Iris pigment epithelial cell (primary cell): ENCODE data around the gene SLK.

Experiments used
- DNase-seq: peaks from one replicate; pipeline ENCODE4 v3.0.0-alpha.2; 2011; ENCODE audit warnings: low read depth

The SLK gene

DNA sequence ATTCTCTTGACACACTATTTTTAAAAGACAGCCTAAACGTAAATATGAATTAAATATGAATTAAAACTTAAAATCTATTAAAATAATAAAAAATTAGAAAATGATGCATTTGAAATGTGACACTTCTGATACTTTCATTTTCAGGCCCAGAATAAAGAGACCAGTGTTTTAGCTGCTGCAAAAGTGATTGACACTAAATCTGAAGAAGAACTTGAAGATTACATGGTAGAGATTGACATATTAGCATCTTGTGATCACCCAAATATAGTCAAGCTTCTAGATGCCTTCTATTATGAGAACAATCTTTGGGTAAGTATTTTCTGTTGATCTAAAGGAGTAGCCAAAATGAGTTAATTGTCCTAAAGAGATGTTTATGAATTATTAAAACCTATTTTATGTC is 23.6 kb downstream of the SLK start:
- no peak for DNase-seq

DNA sequence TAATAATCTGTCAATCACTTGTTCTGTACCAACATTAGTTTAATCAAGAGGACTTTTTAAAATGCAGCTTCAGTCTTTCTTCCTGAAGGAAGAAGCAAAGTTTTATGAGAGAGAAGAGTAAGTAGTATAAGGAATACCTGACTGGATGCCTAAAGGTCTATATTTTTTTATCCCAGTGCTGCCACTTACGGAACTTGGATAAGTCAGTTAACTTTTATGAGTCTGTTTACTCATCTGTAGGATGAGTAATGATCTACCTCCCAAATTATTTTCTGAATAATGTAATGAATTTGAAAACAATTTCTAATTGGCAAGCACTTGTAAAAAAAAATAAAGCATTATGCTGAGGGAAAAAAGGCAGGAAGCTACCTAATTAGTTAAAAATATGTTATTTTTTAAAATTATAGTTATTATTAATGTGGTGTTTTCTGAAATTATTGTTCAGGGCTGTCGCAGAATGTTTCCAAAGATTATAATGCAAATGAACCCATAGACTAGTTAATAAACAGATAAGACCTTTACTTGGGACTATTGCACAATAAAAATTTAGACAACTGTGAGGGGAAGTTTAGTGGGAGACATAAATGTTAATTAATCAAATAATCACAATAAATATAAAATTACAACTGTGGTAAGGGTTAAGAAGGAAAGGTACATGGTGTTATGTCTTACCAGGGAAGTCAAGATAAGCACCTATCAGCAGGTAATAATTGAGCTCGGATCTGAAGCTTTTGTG is 24.6 kb downstream of the SLK start:
- no peak for DNase-seq

DNA sequence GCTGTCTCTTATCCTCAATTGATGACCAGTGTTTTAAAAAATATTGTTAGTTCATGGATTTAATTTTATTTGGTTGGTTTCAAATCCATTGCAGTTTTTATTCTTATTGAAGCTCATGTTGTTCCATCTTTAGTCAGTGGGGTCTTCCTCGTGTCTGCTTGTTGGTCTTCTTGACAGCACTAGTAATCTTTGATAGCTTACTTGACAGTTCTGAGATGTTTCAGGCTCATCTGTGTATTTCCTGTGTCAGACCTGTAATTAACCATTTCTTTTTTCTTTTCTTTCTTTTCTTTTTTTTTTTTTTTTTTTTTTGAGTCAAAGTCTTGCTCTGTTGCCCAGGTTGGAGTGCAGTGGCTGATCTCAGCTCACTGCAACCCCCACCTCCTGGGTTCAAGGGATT is 28.2 kb downstream of the SLK start:
- no peak for DNase-seq

DNA sequence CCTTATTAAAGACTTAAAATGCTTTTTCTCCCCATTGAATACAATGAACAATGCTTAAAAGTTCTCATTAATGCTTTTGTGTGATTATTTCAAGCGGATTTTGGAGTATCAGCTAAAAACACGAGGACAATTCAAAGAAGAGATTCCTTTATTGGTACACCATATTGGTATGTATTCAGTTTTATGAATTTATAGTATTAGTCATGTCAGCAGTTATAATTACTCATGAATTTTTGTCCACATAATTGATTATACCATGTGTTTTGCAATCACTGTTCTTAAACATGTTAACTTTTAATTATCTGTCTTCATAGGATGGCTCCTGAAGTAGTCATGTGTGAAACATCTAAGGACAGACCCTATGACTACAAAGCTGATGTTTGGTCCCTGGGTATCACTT is 31.9 kb downstream of the SLK start:
- DNase-seq, result no peak

DNA sequence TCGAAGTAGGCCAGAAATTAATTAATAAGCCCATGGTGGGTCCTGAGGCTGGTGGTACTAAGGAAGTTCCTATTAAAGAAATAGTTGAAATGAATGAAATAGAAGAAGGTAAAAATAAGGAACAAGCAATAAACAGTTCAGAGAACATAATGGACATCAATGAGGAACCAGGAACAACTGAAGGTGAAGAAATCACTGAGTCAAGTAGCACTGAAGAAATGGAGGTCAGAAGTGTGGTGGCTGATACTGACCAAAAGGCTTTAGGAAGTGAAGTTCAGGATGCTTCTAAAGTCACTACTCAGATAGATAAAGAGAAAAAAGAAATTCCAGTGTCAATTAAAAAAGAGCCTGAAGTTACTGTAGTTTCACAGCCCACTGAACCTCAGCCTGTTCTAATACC is 36.0 kb downstream of the SLK start:
- DNase-seq, result no peak

DNA sequence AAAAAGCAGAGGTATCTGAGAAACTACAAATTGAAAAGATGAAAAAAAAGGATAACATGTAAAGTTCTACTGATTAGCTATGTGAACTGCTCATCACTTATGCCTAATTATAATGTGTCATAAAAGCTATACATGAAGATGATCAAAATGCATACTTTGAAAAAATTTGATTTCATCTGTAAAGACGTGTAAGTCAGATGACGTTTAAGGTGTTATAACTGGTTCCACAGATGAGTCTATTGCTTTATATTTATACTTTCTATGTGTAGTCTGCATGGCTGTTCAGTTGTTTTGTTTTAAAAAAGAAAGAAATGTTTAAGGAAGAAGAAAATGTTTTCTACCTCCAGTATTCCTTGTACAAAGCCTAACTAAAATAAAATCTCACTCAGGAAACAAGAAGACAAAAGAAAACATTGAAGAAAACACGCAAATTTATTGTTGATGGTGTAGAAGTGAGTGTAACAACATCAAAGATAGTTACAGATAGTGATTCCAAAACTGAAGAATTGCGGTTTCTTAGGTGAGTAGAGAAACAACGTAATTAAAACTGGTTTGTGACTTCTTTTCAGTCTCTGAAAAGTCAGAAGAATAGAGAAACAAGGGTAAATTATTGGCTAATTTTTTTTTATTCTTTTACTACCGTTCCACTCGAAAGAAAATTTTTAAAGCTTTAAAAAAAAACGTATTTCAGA is 38.4 kb downstream of the SLK start:
- no peak for DNase-seq

DNA sequence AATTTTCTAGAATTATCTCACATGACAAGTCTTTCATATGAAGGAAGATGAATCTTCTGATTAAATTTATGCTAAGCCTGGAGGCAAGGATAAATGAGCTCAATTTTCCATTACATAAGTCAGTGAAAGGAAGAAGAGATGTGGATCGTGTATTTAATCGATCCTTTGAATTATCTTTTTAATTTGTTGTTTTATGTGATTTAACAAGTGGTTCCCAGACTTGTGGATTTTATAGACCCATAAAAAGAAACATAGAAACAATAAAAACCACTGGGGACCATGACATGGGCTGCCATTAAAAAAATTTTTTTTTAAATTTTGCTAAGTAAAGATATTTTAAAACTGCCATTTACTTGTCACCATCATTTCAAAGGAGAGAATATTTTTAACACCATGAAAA is 45.0 kb downstream of the SLK start:
- DNase-seq, result no peak

DNA sequence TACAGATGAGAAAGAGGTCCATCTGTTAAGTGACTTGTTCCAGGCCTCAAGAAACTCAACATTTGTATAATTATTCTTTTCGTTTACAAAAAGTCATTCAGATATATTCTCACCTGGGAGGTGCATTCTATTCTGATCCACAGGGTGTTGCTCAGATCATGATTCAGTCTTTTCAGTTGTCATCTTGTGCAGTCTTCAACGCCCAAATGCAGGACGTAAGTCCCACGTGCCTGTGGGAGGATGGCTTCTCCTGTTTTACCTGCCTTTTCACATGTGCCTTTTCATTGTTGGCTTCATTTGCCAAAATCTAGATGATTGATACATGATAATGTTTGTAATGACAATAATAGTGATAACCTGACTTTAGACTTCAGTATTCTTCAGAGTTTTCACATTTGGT is 46.5 kb downstream of the SLK start:
- no peak for DNase-seq

DNA sequence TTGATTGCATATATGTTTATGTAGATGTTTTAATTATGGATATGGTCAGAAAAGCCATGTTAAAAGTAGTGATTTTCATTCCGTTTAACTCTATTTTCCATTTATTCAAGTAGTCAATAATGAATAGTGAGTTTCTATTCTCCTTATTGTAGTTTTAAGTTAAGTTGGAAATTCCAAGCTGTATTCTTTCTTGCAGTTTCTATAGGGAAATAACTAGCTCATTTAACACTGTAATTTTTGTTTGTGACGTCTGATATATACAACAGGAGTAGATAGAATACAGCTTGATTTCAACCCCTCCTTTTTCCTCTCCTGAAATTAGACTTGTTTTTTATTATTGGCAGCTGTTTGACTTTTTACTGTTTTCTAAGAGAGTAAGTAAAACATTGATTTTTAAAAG is 47.2 kb downstream of the SLK start:
- no peak for DNase-seq

DNA sequence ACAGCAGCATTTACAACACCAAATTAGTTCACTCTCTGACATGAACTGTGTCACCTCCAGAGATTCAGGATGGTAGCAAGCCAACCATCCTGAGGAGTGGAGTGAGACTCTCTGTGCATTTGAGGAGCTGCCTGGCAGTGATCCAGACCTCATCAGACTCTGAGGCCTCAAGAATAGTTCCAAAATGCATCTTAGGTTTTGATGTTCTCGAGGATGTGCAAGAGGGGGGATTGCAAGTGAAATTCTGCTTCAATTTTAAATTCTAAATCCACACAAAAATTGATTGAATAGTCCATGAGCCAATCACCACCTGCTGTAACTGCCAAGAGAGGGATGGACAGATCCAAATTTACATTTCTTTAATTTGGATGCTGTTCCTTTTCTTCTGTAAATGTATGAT is 49.7 kb downstream of the SLK start:
- no peak for DNase-seq

DNA sequence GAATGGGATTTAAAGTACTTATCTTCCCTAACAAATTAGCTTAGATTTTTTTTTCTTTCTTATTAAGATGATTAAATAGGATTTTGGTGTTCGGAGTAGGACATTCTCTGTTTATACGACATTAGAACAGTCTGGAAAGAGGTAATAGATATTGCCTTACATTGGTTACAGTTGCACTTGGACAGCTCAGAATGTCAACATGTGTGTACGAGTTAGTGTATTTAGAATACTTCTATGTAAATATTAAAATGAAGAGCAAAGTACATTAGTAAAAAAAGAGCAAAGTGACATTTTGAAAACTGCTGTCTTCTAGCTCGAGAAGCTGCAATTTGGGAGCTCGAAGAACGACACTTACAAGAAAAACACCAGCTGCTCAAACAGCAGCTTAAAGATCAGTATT is 51.5 kb downstream of the SLK start:
- no peak for DNase-seq

DNA sequence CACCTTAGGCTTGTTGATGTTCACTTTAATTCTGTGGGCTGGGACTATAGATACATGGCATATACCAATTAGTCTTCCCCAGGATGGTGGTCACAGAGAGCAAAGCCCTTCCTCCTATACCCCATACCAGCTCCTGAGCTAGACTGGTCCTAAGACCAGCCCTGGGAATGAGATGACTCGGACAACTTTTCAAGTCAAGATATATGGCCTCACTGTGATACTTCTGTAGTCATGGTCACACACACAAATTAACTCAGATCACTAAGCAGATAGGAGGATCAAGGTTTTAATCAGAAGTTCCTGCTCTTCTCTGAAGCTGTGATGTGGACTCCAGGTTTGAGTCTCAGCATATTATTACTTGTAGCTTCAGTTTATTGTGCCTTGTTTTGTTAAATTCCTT is 53.1 kb downstream of the SLK start:
- DNase-seq, result no peak

DNA sequence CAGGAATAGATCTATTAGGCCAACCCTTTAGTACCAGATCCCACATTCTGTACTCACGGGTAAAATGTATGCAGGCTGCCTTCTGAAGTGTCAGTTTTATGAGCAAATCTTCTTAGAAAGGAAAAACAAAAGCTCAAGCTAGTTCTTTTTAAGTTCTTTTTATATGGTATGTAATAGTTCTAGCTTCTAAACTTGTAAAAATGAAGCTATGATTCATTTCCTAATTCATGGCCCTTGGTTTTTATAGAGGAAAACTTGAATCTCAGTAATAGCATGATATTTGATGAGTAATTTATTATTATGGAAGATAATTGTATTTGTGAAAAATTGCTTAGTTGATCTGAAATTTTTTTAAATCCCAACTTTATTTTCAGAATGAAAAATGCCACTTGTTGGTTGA is 54.3 kb downstream of the SLK start:
- no peak for DNase-seq

DNA sequence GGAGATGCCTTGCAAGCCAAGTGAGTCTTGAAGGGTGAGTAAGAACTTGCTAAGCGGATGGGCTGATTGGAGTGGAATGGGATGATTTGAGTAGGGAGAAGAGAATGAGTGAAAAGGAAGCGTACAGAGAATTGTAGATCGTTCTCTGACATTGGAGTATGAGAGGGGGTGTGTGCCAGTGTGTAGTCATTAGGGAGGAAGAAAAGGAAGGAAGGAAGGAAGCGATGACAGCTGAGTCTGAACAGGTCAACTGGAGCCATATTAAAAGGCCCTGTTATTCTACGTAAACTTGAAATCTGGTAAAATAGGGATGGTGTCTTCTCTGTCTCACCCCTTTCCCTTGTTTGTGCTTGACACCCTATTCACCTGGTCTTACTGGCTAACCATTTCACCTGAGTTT is 55.1 kb downstream of the SLK start:
- no peak for DNase-seq

DNA sequence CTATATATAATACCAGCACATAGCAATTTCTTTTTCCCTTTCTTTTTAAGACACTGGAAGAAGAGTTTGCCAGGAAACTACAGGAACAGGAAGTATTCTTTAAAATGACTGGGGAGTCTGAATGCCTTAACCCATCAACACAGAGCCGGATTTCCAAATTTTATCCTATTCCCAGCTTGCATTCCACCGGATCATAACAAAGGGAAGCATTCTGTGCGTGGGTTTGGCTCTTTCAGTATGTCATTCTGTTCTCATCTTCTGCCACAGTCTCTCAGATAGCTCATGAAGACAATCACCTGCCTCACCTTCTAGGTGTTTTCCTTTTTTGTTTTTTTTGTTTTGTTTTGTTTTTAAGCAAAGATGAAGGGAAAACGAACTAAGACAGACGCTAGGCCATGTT is 58.6 kb downstream of the SLK start:
- DNase-seq, result no peak

DNA sequence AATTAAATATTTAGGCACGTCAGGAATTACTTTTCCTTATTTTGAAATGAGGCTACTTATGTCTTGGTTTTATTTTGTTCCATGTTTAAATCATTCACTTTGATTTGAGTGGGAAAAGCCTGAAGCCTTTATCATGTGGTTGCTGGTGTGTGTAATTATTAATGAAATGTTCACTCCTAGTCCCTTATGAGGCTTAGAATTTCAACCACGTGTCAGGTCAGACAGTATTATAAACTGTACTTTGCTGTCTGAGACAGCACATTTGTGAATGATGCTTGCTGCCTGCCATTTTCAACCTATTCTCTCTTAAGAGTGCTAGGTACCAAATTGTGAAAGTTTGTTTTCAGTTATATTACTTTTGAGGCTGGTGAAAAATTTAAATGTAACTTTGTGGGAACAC is 59.8 kb downstream of the SLK start:
- DNase-seq, result no peak

DNA sequence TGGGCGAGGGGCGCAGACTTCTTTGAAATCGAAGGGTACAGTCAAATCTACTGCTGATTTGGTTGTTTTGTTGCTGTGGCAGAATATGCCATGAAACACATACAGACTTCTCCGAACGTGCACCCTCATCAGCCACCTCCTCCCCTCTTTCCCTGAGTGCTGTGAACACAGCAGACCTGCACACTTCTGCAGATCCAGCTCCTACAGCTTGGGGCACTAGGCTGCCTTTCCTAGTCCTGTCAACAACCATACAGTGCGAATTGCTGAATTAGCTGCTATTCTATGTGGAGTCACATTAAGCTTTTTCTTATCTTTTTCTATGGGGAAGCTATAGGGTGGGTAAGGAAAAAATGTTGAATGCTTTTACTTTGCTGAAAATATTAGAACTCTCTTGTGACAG is 61.2 kb downstream of the SLK start:
- peak; percentile 34 for DNase-seq

DNA sequence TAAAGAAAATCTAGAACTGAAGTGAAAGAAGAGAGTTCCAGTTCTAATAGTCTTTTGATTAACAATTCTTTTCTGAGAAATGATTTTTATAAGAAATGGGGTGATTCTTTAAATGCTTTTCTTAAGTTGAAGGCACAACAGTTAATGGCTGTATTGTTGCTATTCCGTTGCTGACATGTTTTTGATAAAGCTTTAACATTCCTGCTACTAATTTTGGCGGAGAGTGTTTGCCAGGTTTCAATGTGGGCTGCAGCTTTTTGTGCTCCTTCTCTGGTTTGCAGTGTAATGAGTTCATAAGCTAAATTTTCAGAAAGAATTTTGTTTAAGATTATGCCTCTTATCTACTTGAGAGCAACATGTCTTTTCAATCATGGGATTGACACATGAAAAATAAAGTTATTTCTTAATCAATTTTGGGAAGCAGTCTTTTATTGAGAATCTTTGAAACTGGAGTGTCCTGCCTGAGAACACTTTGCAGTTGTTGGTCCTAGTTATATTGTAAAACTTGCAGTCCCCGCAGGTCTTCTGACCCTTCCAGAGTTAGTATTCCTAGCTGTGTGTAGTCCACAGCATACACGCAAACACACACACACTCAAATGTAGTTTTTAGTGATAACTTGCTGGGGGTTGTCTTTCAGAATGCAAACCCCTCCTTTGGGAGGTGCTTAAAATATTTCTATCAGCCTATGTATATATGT is 62.0 kb downstream of the SLK start:
- no peak for DNase-seq

DNA sequence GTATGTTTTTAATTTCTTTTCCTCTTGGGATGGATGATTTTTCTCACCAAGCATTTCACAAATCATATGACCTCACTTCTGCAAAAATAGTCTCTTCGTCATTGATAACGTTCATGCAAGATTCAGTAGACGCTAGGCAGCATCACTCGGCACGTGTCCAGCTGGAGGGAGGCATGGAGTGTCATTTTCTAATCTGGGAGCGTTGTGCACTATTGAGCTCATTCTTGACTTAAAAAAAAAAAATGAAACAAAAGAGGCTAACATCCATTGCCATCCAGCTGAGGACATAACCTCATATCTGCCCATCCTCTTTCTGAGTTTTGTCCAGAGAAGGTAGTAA is 62.6 kb downstream of the SLK start:
- DNase-seq, result no peak

DNA sequence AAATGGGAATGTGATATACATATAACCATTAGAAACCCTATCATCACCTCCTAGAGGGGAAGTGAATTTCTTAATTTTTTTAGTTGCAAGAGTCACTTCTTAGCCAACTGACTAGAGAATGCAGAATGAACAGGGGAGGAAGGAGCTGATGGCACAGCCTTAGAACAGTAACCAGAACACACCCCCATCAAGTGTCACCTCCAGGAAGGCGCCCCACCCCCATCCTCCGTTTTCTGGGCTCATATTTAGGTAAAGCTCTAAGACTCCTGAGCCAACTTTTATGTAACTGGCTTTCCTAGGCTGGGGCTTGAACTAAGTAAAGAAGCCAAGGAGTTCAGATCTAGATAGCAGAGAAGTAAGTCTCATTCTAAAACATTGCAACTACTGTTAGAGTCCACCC is 64.7 kb downstream of the SLK start:
- DNase-seq, result no peak

DNA sequence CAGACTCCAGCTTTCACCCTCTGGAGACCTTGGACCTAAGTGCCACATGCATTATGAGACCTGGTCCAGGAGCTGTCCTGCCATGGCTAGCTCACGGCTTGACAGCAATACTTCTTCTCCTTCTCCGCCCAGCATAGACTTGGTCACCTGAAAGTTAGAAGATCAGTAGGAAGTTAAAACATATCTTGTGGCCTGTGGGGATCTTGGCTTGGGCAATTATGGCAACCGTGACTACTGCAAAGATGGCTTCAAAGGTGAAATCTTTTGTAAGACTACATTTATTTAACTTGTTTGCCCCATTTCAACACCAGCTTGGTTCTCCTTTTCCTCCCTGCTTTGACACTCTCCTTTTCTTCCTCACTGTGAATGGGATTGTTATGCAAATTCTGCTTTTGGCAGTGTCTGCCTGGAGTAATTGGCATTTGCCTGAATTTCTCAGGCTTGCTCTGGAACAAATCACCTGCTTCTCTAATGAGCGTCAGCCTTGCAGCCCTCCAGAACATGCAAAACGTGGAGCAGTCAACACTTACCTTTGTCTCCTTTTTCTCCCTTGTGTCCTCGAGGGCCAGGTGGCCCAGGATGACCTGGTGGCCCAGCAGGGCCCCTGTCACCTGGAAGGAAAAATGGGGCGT is 65.3 kb downstream of the SLK start:
- DNase-seq, result no peak

DNA sequence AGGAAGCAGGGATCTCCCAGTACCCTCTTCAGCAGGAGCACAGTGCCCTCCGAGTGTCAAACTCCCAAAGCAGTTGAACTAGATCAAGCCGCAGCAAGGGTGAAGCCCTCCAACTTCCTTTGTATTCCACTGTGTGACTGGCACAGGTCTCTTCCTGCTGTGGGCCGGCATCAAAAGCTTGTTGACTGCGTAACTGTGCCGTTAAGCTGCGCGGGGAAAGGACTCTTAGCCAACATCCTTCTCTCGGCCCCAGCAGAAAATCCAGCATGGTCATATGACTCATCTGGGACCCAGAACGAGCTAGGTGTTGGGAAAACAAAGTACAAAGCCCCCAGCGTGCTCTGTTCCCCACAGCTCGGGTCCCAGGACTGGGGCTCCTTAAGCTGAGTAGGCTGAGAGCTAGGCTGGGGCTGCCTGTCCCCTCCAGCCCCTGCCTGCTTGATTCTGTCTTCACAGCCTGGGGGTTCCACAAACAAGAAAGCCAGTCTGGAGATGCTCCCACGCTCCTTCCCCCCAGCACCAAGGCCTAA is 66.5 kb downstream of the SLK start:
- DNase-seq, result no peak

DNA sequence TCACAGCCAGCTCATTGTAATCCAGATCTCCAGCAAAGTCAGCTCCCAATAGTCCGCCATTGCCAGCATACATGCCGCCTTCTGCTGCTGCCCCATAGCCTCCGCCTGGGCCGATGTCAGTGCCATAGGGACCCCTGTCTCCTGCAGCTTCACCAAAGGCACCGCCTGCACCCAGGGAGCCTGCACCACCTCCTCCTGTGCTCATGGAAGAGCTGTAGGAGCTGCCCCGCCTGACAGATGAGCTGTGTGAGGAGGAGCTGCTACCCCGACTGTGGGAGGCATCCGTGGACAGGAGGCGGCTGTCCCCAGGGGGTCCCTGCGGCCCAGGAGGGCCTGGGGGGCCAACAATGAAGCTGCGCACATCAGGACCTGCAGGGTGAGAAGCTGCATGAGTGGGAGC is 67.0 kb downstream of the SLK start:
- DNase-seq, result no peak
